ENCODE measurements around the gene ARMH2. TPM values are rescaled to one million over a fixed set of nuclear protein-coding genes. Genes with fewer than 3 reads are reported as not detected.

ARMH2 gene
- total RNA-seq, 1 experiment from 2014 or later, result not detected

- H3K36me3 Mint-ChIP-seq (ENCODE audit: insufficient read depth in 1 of 3, low read depth in 3 of 3), result peaks cover 0 to 4% (median 3%) of the 10 kb centered on the region in 3 experiments; a peak in 1 of 7 replicates
- no peak overlapping the region for H2BK20ac ChIP-seq (ENCODE audit: low read depth, low read length, poor library complexity, severe bottlenecking)
- no peak for DNase-seq
- H2BK15ac ChIP-seq (ENCODE audit: low read depth, low read length), result no peak overlapping the region
- no peak overlapping the region for H3K4ac ChIP-seq (ENCODE audit: low read depth, low read length)
- no CpG with 5 or more reads among the region's 6 CpGs for WGBS (ENCODE audit: extremely low coverage, insufficient read length, low lambda C conversion rate)
- no peak overlapping the region for H3K18ac ChIP-seq (ENCODE audit: insufficient read length, low read depth, low read length)
- no peak overlapping the region for H2AK5ac ChIP-seq (ENCODE audit: insufficient read length, low read length)
- H3K9me3 ChIP-seq (ENCODE audit: control insufficient read depth, low read depth, low read length), result no peaks in the 10 kb centered on the region
- no peak overlapping the region for H2AFZ ChIP-seq (ENCODE audit: low read length)
- no peaks in the 10 kb centered on the region for H4K20me1 ChIP-seq (ENCODE audit: control insufficient read depth, insufficient read depth, insufficient read length)
- H3K9ac ChIP-seq (ENCODE audit: extremely low read depth, insufficient read length, low read length), result no peak overlapping the region
- no peak overlapping the region for H2BK5ac ChIP-seq (ENCODE audit: insufficient read length, low read length)
- no peak overlapping the region for H4K91ac ChIP-seq (ENCODE audit: insufficient read length, low read depth, low read length)
- H3K14ac ChIP-seq (ENCODE audit: insufficient read depth, low read length), result no peak overlapping the region
- no peak overlapping the region for H2BK12ac ChIP-seq (ENCODE audit: insufficient read length, low read depth, low read length)
- no peaks in the 10 kb centered on the region for H3K23me2 ChIP-seq (ENCODE audit: insufficient read length, low read depth, low read length, poor library complexity, severe bottlenecking)
- no peaks in the 10 kb centered on the region for H3K27me3 Mint-ChIP-seq (ENCODE audit: low read depth)
- no peak overlapping the region for H4K5ac ChIP-seq (ENCODE audit: insufficient read length, low read depth, low read length)
- H3K4me3 Mint-ChIP-seq, result no peak overlapping the region
- H3K4me2 ChIP-seq (ENCODE audit: insufficient read depth, insufficient read length, low read length), result no peak overlapping the region
- no peaks in the 10 kb centered on the region for H3K27me3 ChIP-seq (ENCODE audit: insufficient read depth, low read length)
- H3K79me1 ChIP-seq (ENCODE audit: insufficient read depth, low read depth, low read length, poor library complexity, severe bottlenecking), result no peaks in the 10 kb centered on the region
- H3K9me3 Mint-ChIP-seq, result no peaks in the 10 kb centered on the region
- no peak overlapping the region for H3K56ac ChIP-seq (ENCODE audit: insufficient read length, low read depth, low read length)
- no peak for TF ChIP-seq CTCF (conservative IDR thresholded peaks at IDR 0.05)
- no peak overlapping the region for H3K27ac ChIP-seq (ENCODE audit: insufficient read length, low read depth, low read length)
- H3T11ph ChIP-seq (ENCODE audit: low read length), result no peak overlapping the region
- H3K23ac ChIP-seq (ENCODE audit: insufficient read length, low read depth, low read length), result no peak overlapping the region
- H3K79me2 ChIP-seq (ENCODE audit: insufficient read depth, low read length), result no peaks in the 10 kb centered on the region
- H4K8ac ChIP-seq (replicated peaks; ENCODE audit: insufficient read length, low read depth, low read length), result no peak overlapping the region
- H3K4me1 Mint-ChIP-seq, result peaks cover 13 to 15% of the 10 kb centered on the region in 2 experiments
- H2BK120ac ChIP-seq (ENCODE audit: low read depth, low read length, poor library complexity, severe bottlenecking), result no peak overlapping the region
- H3K27ac Mint-ChIP-seq, result no peak overlapping the region
- H3K4me1 ChIP-seq (ENCODE audit: insufficient read depth, low read length), result peaks cover 5% of the 10 kb centered on the region
Measured at GRCh38 chr6:24796616-24797290, 2.0 kb downstream of the ARMH2 start.
